ENCODE results near the gene LHX2. TPM values are rescaled to one million over a fixed set of nuclear protein-coding genes. Genes with fewer than 3 reads are reported as not detected.

Gene LHX2
- total and polyA plus RNA-seq, 9 of the 15 experiments (the other 6 are each of a cell fraction or from before 2014, with no cell fraction given), result 0.07 TPM; not detected in 8

- peaks cover 2% of the 10 kb centered on the region for H3K9me1 ChIP-seq (ENCODE audit: control insufficient read depth, insufficient read depth, low read length)
- ChIA-PET CTCF (ENCODE audit: low intra/inter-chr PET ratio) (no interaction called here), POLR2A (interaction anchor here (0.6 to 1.3 kb wide), 3 partner anchors 9 to 15 kb away, joined by 3 to 6 read pairs (median 3); no protein-coding TSS in a partner anchor)
- H3K4me1 ChIP-seq (replicated peaks in 1 of 2; ENCODE audit: control insufficient read depth in 2 of 2, insufficient read depth in 2 of 2, low read length in 2 of 2), result peaks cover 0 to 54% of the 10 kb centered on the region in 2 experiments; a peak in 3 of 5 replicates
- H3K4me2 ChIP-seq (ENCODE audit: insufficient read depth, low read length), result no peak overlapping the region
- ATAC-seq (peak; percentile 42; the same call in 2 of the 3 replicates), FAIRE-seq (no peak), DNase-seq (ENCODE audit: extremely low read depth in 1 of 4, low spot score in 3 of 4) (no peak)
- H3K9me3 ChIP-seq (replicated peaks; ENCODE audit: control insufficient read depth, insufficient read depth, low read depth, low read length), result no peaks in the 10 kb centered on the region
- H3K79me2 ChIP-seq (ENCODE audit: control insufficient read depth, insufficient read depth, low read length), result no peaks in the 10 kb centered on the region
- H3K9ac ChIP-seq (ENCODE audit: insufficient read depth in 1 of 2, low read depth in 2 of 2, low read length in 2 of 2), result no peak overlapping the region
- in situ Hi-C loops (cut with MboI) (no loop called here), intact Hi-C loops (cut with micrococcal nuclease) (no loop called here)
- H3K4me3 ChIP-seq, result no peak overlapping the region
- H4K20me1 ChIP-seq (replicated peaks; ENCODE audit: control insufficient read depth, insufficient read depth, low read length), result no peaks in the 10 kb centered on the region; the same call in none of the 2 replicates
- no TSS peak for BruUV-seq (replicated peaks)
- TF ChIP-seq HMGXB4 (CRISPR knock-in tag; IDR thresholded peaks at IDR 0.05), result no peak
- peak; percentile 29 to 47; a peak in 2 of 4 replicates for TF ChIP-seq NRF1 (conservative IDR thresholded peaks at IDR 0.05 in 1 of 2, IDR thresholded peaks at IDR 0.05 in 1 of 2)
- peaks cover 66 to 89% of the 10 kb centered on the region in 2 experiments for H3K27me3 ChIP-seq (ENCODE audit: control insufficient read depth in 2 of 2, insufficient read depth in 2 of 2, low read length in 2 of 2)
- WGBS (ENCODE audit: insufficient coverage, low coverage, missing lambda C conversion rate), result 27% methylated on average over 12 of the region's 40 CpGs
- H2AFZ ChIP-seq (ENCODE audit: low read depth, low read length), result no peak overlapping the region
- no peak overlapping the region for H3K27ac ChIP-seq (ENCODE audit: extremely low read depth, low read depth, low read length)
- no peaks in the 10 kb centered on the region for H3K36me3 ChIP-seq (ENCODE audit: control insufficient read depth, insufficient read depth, low read length)
These were observed 2.0 kb downstream of the LHX2 start for GRCh38 chr9:124013309-124014210.
